Endometrium (tissue), 2 donors: ENCODE results near the gene PGA4.
"Not testable (repeated sequence)": the region's sequence is repeated elsewhere in the genome, so short reads cannot be mapped to it uniquely, and the experiment has no call there.

Experiments used
- FAIRE-seq: peaks from 2 replicates; lab custom pipeline; 2012; peaks lifted over from hg19 to GRCh38; lab: Jason Lieb, UNC
- donor health status: control.
- donor health status: control.

The PGA4 gene

GRCh38 chr11:61250796-61251765 is 28.9 kb downstream of the PGA4 start:
- not testable (repeated sequence) for FAIRE-seq

- FAIRE-seq = not testable (repeated sequence)
Measured at GRCh38 chr11:61252332-61252731, 30.2 kb downstream of the PGA4 start.

- FAIRE-seq = no peak
Measured at GRCh38 chr11:61254403-61255025, 32.4 kb downstream of the PGA4 start.

- FAIRE-seq = no peak
Measured at GRCh38 chr11:61256710-61257482, 34.7 kb downstream of the PGA4 start.

- FAIRE-seq = no peak
Measured at GRCh38 chr11:61258546-61258945, 36.4 kb downstream of the PGA4 start.

GRCh38 chr11:61259363-61259762 is 37.2 kb downstream of the PGA4 start:
- FAIRE-seq = no peak

- no peak for FAIRE-seq
Measured at GRCh38 chr11:61264371-61264770, 42.2 kb downstream of the PGA4 start.

- no peak for FAIRE-seq
Measured at GRCh38 chr11:61264795-61265194, 42.6 kb downstream of the PGA4 start.

GRCh38 chr11:61265357-61265756 is 43.2 kb downstream of the PGA4 start:
- FAIRE-seq = no peak

GRCh38 chr11:61266602-61267001 is 44.5 kb downstream of the PGA4 start:
- no peak for FAIRE-seq

GRCh38 chr11:61267437-61267841 is 45.3 kb downstream of the PGA4 start:
- no peak for FAIRE-seq

- no peak for FAIRE-seq
Measured at GRCh38 chr11:61268588-61269250, 46.6 kb downstream of the PGA4 start.

GRCh38 chr11:61270354-61271076 is 48.4 kb downstream of the PGA4 start:
- no peak for FAIRE-seq

GRCh38 chr11:61272731-61273130 is 50.6 kb downstream of the PGA4 start:
- no peak for FAIRE-seq

GRCh38 chr11:61273178-61274078 is 51.3 kb downstream of the PGA4 start:
- no peak for FAIRE-seq

- FAIRE-seq = no peak
Measured at GRCh38 chr11:61274084-61274483, 51.9 kb downstream of the PGA4 start.

- FAIRE-seq = no peak
Measured at GRCh38 chr11:61275191-61275590, 53.0 kb downstream of the PGA4 start.

GRCh38 chr11:61277186-61278000 is 55.2 kb downstream of the PGA4 start:
- FAIRE-seq = no peak

- no peak for FAIRE-seq
Measured at GRCh38 chr11:61278001-61278470, 55.9 kb downstream of the PGA4 start.
